Fibroblast of lung (primary cell): ENCODE results near the gene MAP4K3. TPM values are rescaled to one million over a fixed set of nuclear protein-coding genes. Genes with fewer than 3 reads are reported as not detected.

Experiments
- DNase-seq, 2 donors: peaks; one replicate each; pipeline versions ENCODE4 v3.0.0 to v3.0.0-alpha.2; 2010; ENCODE audit warnings: low read depth in 2 of 2
- H2AFZ ChIP-seq: 2 replicates; pipeline ENCODE4 v1.5.1; 2012; ENCODE audit warnings: low read length, control low read depth, inconsistent platforms
- H3K27ac ChIP-seq: 2 replicates; pipeline ENCODE4 v1.5.1; 2011; ENCODE audit warnings: low read length, control low read depth; ENCODE audit not compliant: insufficient read depth
- H3K27me3 ChIP-seq: 2 replicates; pipeline ENCODE4 v1.5.1; 2011; ENCODE audit warnings: mild to moderate bottlenecking, low read length; ENCODE audit not compliant: control insufficient read depth, insufficient read depth
- H3K36me3 ChIP-seq: 2 replicates; pipeline ENCODE4 v1.5.1; 2011; ENCODE audit warnings: low read length; ENCODE audit not compliant: control insufficient read depth, insufficient read depth
- H3K4me1 ChIP-seq: 2 replicates; pipeline ENCODE4 v1.5.1; 2011; ENCODE audit warnings: low read length; ENCODE audit not compliant: control insufficient read depth, insufficient read depth; ENCODE audit errors: extremely low read depth
- H3K4me2 ChIP-seq: 2 replicates; pipeline ENCODE4 v1.5.1; 2011; ENCODE audit warnings: low read length, control low read depth; ENCODE audit not compliant: insufficient read depth; ENCODE audit errors: extremely low read depth
- H3K4me3 ChIP-seq, 4 experiments: fragments of 200-600 bp in 1 of 4; sonication (generic) in 1 of 4; replicated peaks in 1 of 4; 2 replicates each; pipeline ENCODE4 v1.5.1; 2011 to 2016; ENCODE audit warnings: low read length in 4 of 4, low read depth in 3 of 4, mild to moderate bottlenecking in 3 of 4, control low read depth in 2 of 4, inconsistent platforms in 1 of 4, mixed read lengths in 1 of 4; ENCODE audit not compliant: insufficient read depth in 1 of 4; ENCODE audit errors: control extremely low read depth in 1 of 4
- H3K79me2 ChIP-seq: 2 replicates; pipeline ENCODE4 v1.5.1; 2012; ENCODE audit warnings: mild to moderate bottlenecking, low read length, inconsistent platforms; ENCODE audit not compliant: control insufficient read depth, insufficient read depth
- H3K9ac ChIP-seq: 2 replicates; pipeline ENCODE4 v1.5.1; 2011; ENCODE audit warnings: mild to moderate bottlenecking, low read length, control low read depth; ENCODE audit not compliant: insufficient read depth
- H3K9me3 ChIP-seq: 2 replicates; pipeline ENCODE4 v1.5.1; 2012; ENCODE audit warnings: low read depth, low read length; ENCODE audit not compliant: control insufficient read depth, insufficient read depth
- H4K20me1 ChIP-seq: 2 replicates; pipeline ENCODE4 v1.5.1; 2011; ENCODE audit warnings: low read length; ENCODE audit not compliant: control insufficient read depth, insufficient read depth; ENCODE audit errors: extremely low read depth
- CTCF ChIP-seq, 2 donors: IDR thresholded peaks in 1 of 2; conservative IDR thresholded peaks in 1 of 2; 1 replicate in 1 of 2; 2 replicates in 1 of 2; pipeline ENCODE4 v1.5.1; 2011 to 2012; ENCODE audit warnings: low read length in 2 of 2, control low read depth in 1 of 2, inconsistent platforms in 1 of 2, low read depth in 1 of 2, mild to moderate bottlenecking in 1 of 2
- EZH2 ChIP-seq: IDR thresholded peaks from 2 replicates; pipeline ENCODE4 v1.5.1; 2012; ENCODE audit warnings: low read length, control low read depth, mild to moderate bottlenecking; ENCODE audit errors: missing control alignments
- polyA plus RNA-seq, 2 donors: library from polyadenylated mRNA; depleted of rRNA in 1 of 2; stranded (reverse) in 1 of 2; unstranded in 1 of 2; fragments of >200 nt; gene quantifications; 2 replicates each; pipeline ENCODE4 v1.2.1, GENCODE V29; 2011 to 2012; ENCODE audit warnings: missing spikeins in 1 of 2
- total RNA-seq: library from RNA; depleted of rRNA; stranded (reverse); fragments of >200 nt; gene quantifications from 2 replicates; pipeline ENCODE4 v1.2.1, GENCODE V29; 2014

Gene MAP4K3
- total and polyA plus RNA-seq, 2 donors (not counting 1 experiment from before 2014, with no cell fraction given) = 40.8 to 75.7 TPM

DNA sequence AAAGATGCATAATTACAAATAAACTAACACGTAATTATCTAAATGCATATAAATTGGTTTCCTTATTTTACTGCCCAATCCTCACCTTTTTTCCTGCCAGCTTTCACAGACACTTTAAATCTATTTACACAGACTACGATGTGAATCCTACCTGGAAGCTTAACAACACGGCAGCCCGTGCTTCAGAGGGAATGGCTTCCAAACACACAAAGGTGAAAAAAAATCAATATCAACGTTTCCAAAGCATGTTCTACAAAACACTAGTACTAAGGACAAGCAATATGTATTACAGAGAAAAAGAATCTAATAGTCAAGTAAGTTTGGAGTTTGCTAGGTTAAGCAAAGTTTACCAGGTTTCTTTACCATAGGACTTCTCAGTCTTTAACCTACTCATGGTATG, 4.4 kb downstream of the MAP4K3 start:
- DNase-seq = no peak
- peaks cover 2% of the 10 kb centered on the region for H4K20me1 ChIP-seq

GRCh38 chr2:39431592-39432316, 5.3 kb downstream of the MAP4K3 start:
- H3K27ac ChIP-seq = no peak overlapping the region
- H4K20me1 ChIP-seq = peaks cover 2% of the 10 kb centered on the region
- TF ChIP-seq CTCF (conservative IDR thresholded peaks at IDR 0.05 in 1 of 2, IDR thresholded peaks at IDR 0.05 in 1 of 2; ENCODE audit: low read depth in 1 of 2, low read length in 2 of 2) (no peak), EZH2 (no peak)
- no peaks in the 10 kb centered on the region for H3K27me3 ChIP-seq
- H3K4me2 ChIP-seq = peak overlapping the region; percentile 58
- H3K79me2 ChIP-seq = peaks cover 99% of the 10 kb centered on the region
- H3K36me3 ChIP-seq = no peaks in the 10 kb centered on the region
- no peak overlapping the region for H3K4me3 ChIP-seq
- H3K4me1 ChIP-seq = peaks cover 12% of the 10 kb centered on the region
- DNase-seq = peak in 1 of 2 donors; percentile 57
- no peak overlapping the region for H2AFZ ChIP-seq
- H3K9ac ChIP-seq = no peak overlapping the region
- H3K9me3 ChIP-seq = no peaks in the 10 kb centered on the region

More for the DNA sequence above, 4.4 kb downstream of the MAP4K3 start:
- peaks cover 12% of the 10 kb centered on the region for H3K4me1 ChIP-seq
- no peaks in the 10 kb centered on the region for H3K36me3 ChIP-seq
- no peak overlapping the region for H3K27ac ChIP-seq
- H3K79me2 ChIP-seq = peaks cover 97% of the 10 kb centered on the region
- H3K27me3 ChIP-seq = no peaks in the 10 kb centered on the region
- TF ChIP-seq EZH2 = no peak
- no peak for TF ChIP-seq CTCF (conservative IDR thresholded peaks at IDR 0.05 in 1 of 2, IDR thresholded peaks at IDR 0.05 in 1 of 2; ENCODE audit: low read depth in 1 of 2, low read length in 2 of 2)
- no peaks in the 10 kb centered on the region for H3K9me3 ChIP-seq
- H2AFZ ChIP-seq = no peak overlapping the region
- peak overlapping the region; percentile 4 for H3K4me2 ChIP-seq
- no peak overlapping the region for H3K9ac ChIP-seq
- H3K4me3 ChIP-seq = peak overlapping the region in 1 of 4 experiments; percentile 6

- no peak overlapping the region for H3K27ac ChIP-seq
- no peak overlapping the region for H3K4me2 ChIP-seq
- peaks cover 15% of the 10 kb centered on the region for H3K4me1 ChIP-seq
- no peaks in the 10 kb centered on the region for H3K9me3 ChIP-seq
- H4K20me1 ChIP-seq = peaks cover 2% of the 10 kb centered on the region
- TF ChIP-seq EZH2 = no peak
- no peak for TF ChIP-seq CTCF (conservative IDR thresholded peaks at IDR 0.05 in 1 of 2, IDR thresholded peaks at IDR 0.05 in 1 of 2; ENCODE audit: low read depth in 1 of 2, low read length in 2 of 2)
- no peaks in the 10 kb centered on the region for H3K27me3 ChIP-seq
- H3K4me3 ChIP-seq = no peak overlapping the region
- H2AFZ ChIP-seq = no peak overlapping the region
- H3K9ac ChIP-seq = no peak overlapping the region
- H3K79me2 ChIP-seq = peaks cover 99% of the 10 kb centered on the region
- H3K36me3 ChIP-seq = no peaks in the 10 kb centered on the region
- DNase-seq = peak in 1 of 2 donors; percentile 35
These were observed 7.3 kb downstream of the MAP4K3 start for GRCh38 chr2:39429746-39430145.
